Stimulated activated naive CD8-positive, alpha-beta T cell treated with anti-CD3 and anti-CD28 coated beads, Interleukin-15, Interleukin-2, amounts not matched to agents 100 U/mL and 50 U/mL, for 24 hours (primary cell): ENCODE measurements around the gene SEC24B.
A peak's percentile ranks its signal among the peaks of the same experiment; 100 is the strongest.
"Not testable (repeated sequence)": the region's sequence is repeated elsewhere in the genome, so short reads cannot be mapped to it uniquely, and the experiment has no call there.

Source experiments
- ATAC-seq: fragments of 150-1000 bp; cut with Tn5 transposase; one replicate; pipeline ENCODE4 v1.10.0; 2021
- DNase-seq: peaks from one replicate; pipeline ENCODE4 v3.0.0; 2021

The SEC24B gene

GRCh38 chr4:109510687-109511086, 77.1 kb downstream of the SEC24B start:
- DNase-seq: no peak
- ATAC-seq: no peak

GRCh38 chr4:109511414-109511813, 77.8 kb downstream of the SEC24B start:
- DNase-seq (no peak), ATAC-seq (no peak)

GRCh38 chr4:109513368-109513767, 79.8 kb downstream of the SEC24B start:
- not testable (repeated sequence) for DNase-seq, ATAC-seq

- no peak for ATAC-seq
- DNase-seq: no peak
Measured at GRCh38 chr4:109532182-109532581, 98.6 kb downstream of the SEC24B start.

- DNase-seq: no peak
- no peak for ATAC-seq
Measured at GRCh38 chr4:109545401-109545800, 111.8 kb downstream of the SEC24B start.

- ATAC-seq (no peak), DNase-seq (no peak)
Measured at GRCh38 chr4:109547394-109547793, 113.8 kb downstream of the SEC24B start.

GRCh38 chr4:109548655-109549054, 115.0 kb downstream of the SEC24B start:
- ATAC-seq (peak; percentile 78), DNase-seq (peak; percentile 30)

- DNase-seq: no peak
- ATAC-seq: no peak
Measured at GRCh38 chr4:109552237-109552636, 118.6 kb downstream of the SEC24B start.

GRCh38 chr4:109553130-109553529, 119.5 kb downstream of the SEC24B start:
- no peak for ATAC-seq

GRCh38 chr4:109554971-109555370, 121.4 kb downstream of the SEC24B start:
- DNase-seq (no peak), ATAC-seq (no peak)

More at GRCh38 chr4:109553130-109553529, 119.5 kb downstream of the SEC24B start:
- no peak for DNase-seq

GRCh38 chr4:109557433-109557832, 123.8 kb downstream of the SEC24B start:
- DNase-seq (no peak), ATAC-seq (no peak)

- not testable (repeated sequence) for ATAC-seq
- peak; percentile 27 for DNase-seq
Measured at GRCh38 chr4:109558095-109558494, 124.5 kb downstream of the SEC24B start.

GRCh38 chr4:109559625-109559982, 126.0 kb downstream of the SEC24B start:
- ATAC-seq (peak; percentile 24), DNase-seq (peak; percentile 56)

GRCh38 chr4:109559983-109560686, 126.5 kb downstream of the SEC24B start, which contains the start of gene MCUB:
Gene MCUB (plus strand): TSS chr4:109560246. CDS start chr4:109560338, 92 bp downstream.
- DNase-seq (peak; percentile 90), ATAC-seq (peak; percentile 93)

- DNase-seq: peak; percentile 57
- ATAC-seq: peak; percentile 67
Measured at GRCh38 chr4:109560687-109561461, 127.3 kb downstream of the SEC24B start.

- no peak for ATAC-seq
- no peak for DNase-seq
Measured at GRCh38 chr4:109562457-109563239, 129.0 kb downstream of the SEC24B start.

GRCh38 chr4:109571494-109571893, 137.9 kb downstream of the SEC24B start:
- DNase-seq (no peak), ATAC-seq (no peak)

GRCh38 chr4:109572154-109572553, 138.5 kb downstream of the SEC24B start:
- DNase-seq (no peak), ATAC-seq (no peak)

GRCh38 chr4:109574443-109574850, 140.8 kb downstream of the SEC24B start:
- ATAC-seq (peak; percentile 34), DNase-seq (no peak)

- no peak for DNase-seq
Measured at GRCh38 chr4:109574931-109575804, 141.6 kb downstream of the SEC24B start.

GRCh38 chr4:109576462-109576861, 142.8 kb downstream of the SEC24B start:
- no peak for ATAC-seq
- DNase-seq: no peak

More at GRCh38 chr4:109574931-109575804, 141.6 kb downstream of the SEC24B start:
- peak; percentile 67 for ATAC-seq
